GM12878 (cell line): Measurements from ENCODE around the gene SLC28A1. TPM values are rescaled to one million over a fixed set of nuclear protein-coding genes. Genes with fewer than 3 reads are reported as not detected.

Source experiments
- ATAC-seq: fragments of 200-7000 bp; cut with Tn5 transposase; 3 replicates; pipeline ENCODE4 v1.9.1; 2020; ENCODE audit warnings: mild to moderate bottlenecking, moderate library complexity
- BruUV-seq: library from RNA; stranded (reverse); fragments of 400-500 nt; replicated peaks from 2 replicates; lab custom pipeline; 2021; lab: Mats Ljungman, UMichigan
- CTCF ChIA-PET: fragments of 300-600 bp; sonication (Branson Sonifier 250); formaldehyde crosslinking; extraction: SDS; loops from one replicate; lab custom pipeline; 2021; ENCODE audit warnings: inconsistent platforms; lab: Yijun Ruan, JAX
- POLR2A ChIA-PET: fragments of 350-600 bp; formaldehyde crosslinking; extraction: SDS; loops from one replicate; lab custom pipeline; 2021; ENCODE audit warnings: inconsistent platforms; lab: Charles Lee
- RAD21 ChIA-PET: fragments of 300-600 bp; sonication (Branson Sonifier 250); formaldehyde crosslinking; loops from one replicate; lab custom pipeline; 2023; ENCODE audit warnings: antibody characterized with exemption; ENCODE audit not compliant: unreplicated experiment; lab: Charles Lee
- SMC1A ChIA-PET: fragments of 300-600 bp; sonication (Branson Sonifier 250); formaldehyde crosslinking; loops from one replicate; lab custom pipeline; 2023; ENCODE audit not compliant: unreplicated experiment, uncharacterized antibody; lab: Charles Lee
- DNase-seq: peaks from one replicate; pipeline ENCODE4 v3.0.0-alpha.2; 2011; ENCODE audit warnings: low read depth, low spot score
- FAIRE-seq: peaks from 3 replicates; lab custom pipeline; 2011; peaks lifted over from hg19 to GRCh38; lab: Jason Lieb, UNC
- H2AFZ ChIP-seq: 2 replicates; pipeline ENCODE4 v1.6.0; 2011; ENCODE audit warnings: low read depth, low read length, control low read depth; ENCODE audit not compliant: control insufficient read depth
- H3K27ac ChIP-seq: 2 replicates; pipeline ENCODE4 v1.5.1; 2011; ENCODE audit warnings: control low read depth; ENCODE audit not compliant: control insufficient read depth, insufficient read depth
- H3K27me3 ChIP-seq, 2 experiments: replicated peaks in 1 of 2; 2 replicates each; pipeline versions ENCODE4 v1.6.0 to v1.6.1; 2011; ENCODE audit warnings: low read length in 1 of 2; ENCODE audit not compliant: control insufficient read depth in 2 of 2, insufficient read depth in 2 of 2
- H3K36me3 ChIP-seq, 2 experiments: 2 replicates each; pipeline ENCODE4 v1.5.1; 2011; ENCODE audit warnings: low read length in 1 of 2; ENCODE audit not compliant: control insufficient read depth in 2 of 2, insufficient read depth in 2 of 2
- H3K4me1 ChIP-seq: 2 replicates; pipeline ENCODE4 v1.6.1; 2011; ENCODE audit warnings: mild to moderate bottlenecking, low read length, moderate library complexity, mixed read lengths; ENCODE audit not compliant: control insufficient read depth, insufficient read depth
- H3K4me2 ChIP-seq: 2 replicates; pipeline ENCODE4 v1.6.0; 2011; ENCODE audit warnings: control low read depth; ENCODE audit not compliant: control insufficient read depth, insufficient read depth
- H3K4me3 ChIP-seq: fragments of 200-600 bp; sonication (generic); 2 replicates; pipeline ENCODE4 v1.5.1; 2016
- H3K79me2 ChIP-seq: 2 replicates; pipeline ENCODE4 v1.6.0; 2011; ENCODE audit warnings: low read length; ENCODE audit not compliant: control insufficient read depth, insufficient read depth
- H3K9ac ChIP-seq: 2 replicates; pipeline ENCODE4 v1.8.0; 2011; ENCODE audit warnings: low read length, control low read depth, mixed read lengths; ENCODE audit not compliant: control insufficient read depth, insufficient read depth
- H3K9me3 ChIP-seq: replicated peaks from 3 replicates; pipeline ENCODE4 v1.5.1; 2011; ENCODE audit warnings: mild to moderate bottlenecking, low read length; ENCODE audit not compliant: control insufficient read depth, insufficient read depth
- H4K20me1 ChIP-seq: 2 replicates; pipeline ENCODE4 v1.6.0; 2011; ENCODE audit not compliant: control insufficient read depth, insufficient read depth
- CHD1 ChIP-seq: IDR thresholded peaks from 2 replicates; pipeline ENCODE4 v1.6.1; 2012; ENCODE audit warnings: low read depth, low read length, improper control_type of control experiment
- CHD2 ChIP-seq: IDR thresholded peaks from 2 replicates; pipeline ENCODE4 v1.6.1; 2011; ENCODE audit warnings: low read depth, low read length, improper control_type of control experiment, borderline replicate concordance
- ESRRA ChIP-seq: IDR thresholded peaks from 2 replicates; pipeline ENCODE4 v1.6.1; 2012; ENCODE audit warnings: mild to moderate bottlenecking, low read length, improper control_type of control experiment
- GATAD2B ChIP-seq: fragments of 450-650 bp; conservative IDR thresholded peaks from 2 replicates; pipeline ENCODE4 v1.6.1; 2017; ENCODE audit warnings: low read depth, mild to moderate bottlenecking, moderate library complexity
- RELB ChIP-seq: fragments of 450-650 bp; IDR thresholded peaks from 2 replicates; pipeline ENCODE4 v1.6.1; 2017; ENCODE audit warnings: low read depth, mild to moderate bottlenecking, moderate library complexity
- WGBS: methylation state at CpG from one replicate; pipeline ENCODE4 v1.1.6; 2016; ENCODE audit warnings: low lambda C conversion rate; ENCODE audit not compliant: insufficient replicate concordance, insufficient coverage; ENCODE audit errors: missing lambda C conversion rate; 5-methylcytosine and 5-hydroxymethylcytosine counted together
- in situ Hi-C: fragments of 300-500 bp; cut with MboI; formaldehyde crosslinking; loops from 9 replicates; pipeline ENCODE4 v1.14.3; 2018; ENCODE audit warnings: mixed read lengths
- intact Hi-C: fragments of 100-400 bp; cut with micrococcal nuclease; formaldehyde crosslinking; loops from one replicate; pipeline ENCODE4 v1.14.2; 2022; ENCODE audit not compliant: unreplicated experiment
- polyA plus RNA-seq, 11 experiments: library from polyadenylated mRNA; depleted of rRNA in 4 of 11; unstranded in 6 of 11; stranded (reverse) in 5 of 11; fragments of >200 nt; fragmentation: Nextera tagmentation in 4 of 11; fragmentation: Illumina TruSeq in 1 of 11; extraction: Ambion mirVana in 4 of 11; extraction: Trizol in 1 of 11; gene quantifications; 1 replicate in 1 of 11; 2 replicates in 10 of 11; pipeline versions ENCODE4 v1.2.1 to v1.2.3, GENCODE V29; 2011 to 2016; ENCODE audit warnings: inconsistent platforms in 2 of 11, missing spikeins in 2 of 11, low read depth in 1 of 11
- total RNA-seq, 4 experiments: library from RNA; depleted of rRNA in 3 of 4; stranded (reverse); fragments of >200 nt in 3 of 4; fragmentation: Illumina TruSeq in 1 of 4; extraction: Trizol in 1 of 4; gene quantifications; 2 replicates each; pipeline versions ENCODE4 v1.2.1 to v1.2.3, GENCODE V29; 2013 to 2021

Gene SLC28A1
- total and polyA plus RNA-seq, 10 of the 15 experiments (the other 5 are each of a cell fraction or from before 2014, with no cell fraction given) = not detected

- in situ Hi-C loops = no loop called here
- FAIRE-seq = no peak
These were observed 5.7 kb downstream of the SLC28A1 start for GRCh38 chr15:84889991-84890669.

More at GRCh38 chr15:84889991-84890669, 5.7 kb downstream of the SLC28A1 start:
- SMC1A ChIA-PET = no interaction called here
- no TSS peak for BruUV-seq
- Histone ChIP-seq H3K4me1 (peaks cover 3% of the 10 kb centered on the region; the same call in 1 of the 2 replicates), H2AFZ (no peak overlapping the region), H3K27me3 (no peaks in the 10 kb centered on the region; a peak in 1 of 4 replicates), H3K9ac (no peak overlapping the region), H3K4me2 (no peak overlapping the region), H4K20me1 (no peaks in the 10 kb centered on the region), H3K4me3 (no peak overlapping the region), H3K36me3 (no peaks in the 10 kb centered on the region), H3K79me2 (no peaks in the 10 kb centered on the region), H3K9me3 (no peaks in the 10 kb centered on the region), H3K27ac (no peak overlapping the region)
- RAD21 ChIA-PET = no interaction called here
- CTCF ChIA-PET = no interaction called here
- 67% methylated on average over 6 of the region's 6 CpGs for WGBS
- DNase-seq = no peak
- no peak for ATAC-seq
- POLR2A ChIA-PET = no interaction called here
- no peak for TF ChIP-seq GATAD2B
- no peak for TF ChIP-seq CHD2
- no peak for TF ChIP-seq CHD1
- TF ChIP-seq RELB = no peak
- no peak for TF ChIP-seq ESRRA
- intact Hi-C loops = no loop called here
